Panc1 (cell line): ENCODE measurements around the gene RPL26. TPM values are rescaled to one million over a fixed set of nuclear protein-coding genes. Genes with fewer than 3 reads are reported as not detected.

Source experiments
- ATAC-seq: fragments of 200-7000 bp; cut with Tn5 transposase; 2 replicates; pipeline ENCODE4 v1.9.1; 2020; ENCODE audit warnings: mild to moderate bottlenecking, moderate library complexity
- BruUV-seq: library from RNA; stranded (reverse); fragments of 400-500 nt; replicated peaks from 2 replicates; lab custom pipeline; 2021; lab: Mats Ljungman, UMichigan
- CTCF ChIA-PET: fragments of 300-600 bp; sonication (Branson Sonifier 250); formaldehyde crosslinking; loops from one replicate; lab custom pipeline; 2022; ENCODE audit warnings: antibody characterized with exemption; lab: Charles Lee
- POLR2A ChIA-PET: fragments of 300-600 bp; sonication (Branson Sonifier 250); formaldehyde crosslinking; loops from one replicate; lab custom pipeline; 2022; ENCODE audit warnings: antibody characterized with exemption; lab: Charles Lee
- DNase-seq: peaks from one replicate; pipeline ENCODE4 v3.0.0-alpha.2; 2010; ENCODE audit warnings: low read depth, low spot score
- H3K27ac ChIP-seq: 2 replicates; pipeline ENCODE4 v1.5.1; 2011; ENCODE audit warnings: mild to moderate bottlenecking, low read length, inconsistent platforms
- H3K27me3 ChIP-seq: fragments of 200-500 bp; sonication (Bioruptor generic); 2 replicates; pipeline ENCODE4 v1.6.0; 2014; ENCODE audit warnings: low read length, inconsistent platforms; ENCODE audit not compliant: control insufficient read depth, insufficient read depth
- H3K36me3 ChIP-seq: fragments of 200-500 bp; sonication (Bioruptor generic); 2 replicates; pipeline ENCODE4 v1.5.1; 2014; ENCODE audit warnings: inconsistent platforms, mild to moderate bottlenecking, low read length, moderate library complexity; ENCODE audit not compliant: control insufficient read depth, insufficient read depth
- H3K4me1 ChIP-seq: 2 replicates; pipeline ENCODE4 v1.5.1; 2011; ENCODE audit warnings: inconsistent platforms, mild to moderate bottlenecking, low read length, moderate library complexity; ENCODE audit not compliant: control insufficient read depth, insufficient read depth
- H3K4me3 ChIP-seq, 2 experiments: 2 replicates each; pipeline ENCODE4 v1.5.1; 2011 to 2012; ENCODE audit warnings: low read depth in 2 of 2, low read length in 2 of 2, mild to moderate bottlenecking in 2 of 2, inconsistent platforms in 1 of 2, moderate library complexity in 1 of 2
- H3K9me3 ChIP-seq: fragments of 200-500 bp; sonication (Bioruptor generic); 2 replicates; pipeline ENCODE4 v1.5.1; 2014; ENCODE audit warnings: low read depth, mild to moderate bottlenecking, inconsistent platforms, low read length, moderate library complexity; ENCODE audit not compliant: control insufficient read depth, insufficient read depth
- CTCF ChIP-seq: fragments of 450-650 bp; IDR thresholded peaks from 2 replicates; pipeline ENCODE4 v1.5.1; 2017; ENCODE audit warnings: mild to moderate bottlenecking
- POLR2AphosphoS5 ChIP-seq: IDR thresholded peaks from 2 replicates; pipeline ENCODE4 v1.6.1; 2012; ENCODE audit warnings: mild to moderate bottlenecking, low read depth, low read length, moderate library complexity
- REST ChIP-seq, 2 experiments: IDR thresholded peaks; 2 replicates each; pipeline ENCODE4 v1.6.1; 2011 to 2012; ENCODE audit warnings: low read depth in 2 of 2, control low read depth in 1 of 2, low read length in 1 of 2, mild to moderate bottlenecking in 1 of 2, moderate library complexity in 1 of 2; ENCODE audit not compliant: insufficient read depth in 1 of 2
- SIN3A ChIP-seq: IDR thresholded peaks from 2 replicates; pipeline ENCODE4 v1.6.1; 2012; ENCODE audit warnings: low read depth, mild to moderate bottlenecking, low read length, moderate library complexity, borderline replicate concordance; ENCODE audit not compliant: insufficient read depth
- TCF7L2 ChIP-seq: IDR thresholded peaks from 2 replicates; pipeline ENCODE4 v1.6.1; 2011; ENCODE audit warnings: mild to moderate bottlenecking, low read depth, low read length, inconsistent platforms
- in situ Hi-C: cut with HindIII; loops from 2 replicates; pipeline ENCODE4 v1.10.0; 2016; ENCODE audit warnings: low sequenced_read_pairs, low pct_unique_long_range_greater_than_20kb
- intact Hi-C: fragments of 100-400 bp; cut with micrococcal nuclease; formaldehyde crosslinking; loops from one replicate; pipeline ENCODE4 v1.10.0; 2022; ENCODE audit not compliant: unreplicated experiment
- total RNA-seq: library from RNA; stranded (reverse); gene quantifications from one replicate; pipeline ENCODE4 v1.2.1, GENCODE V29; 2021; ENCODE audit not compliant: unreplicated experiment

The RPL26 gene
- total RNA-seq, 1 experiment from 2014 or later = 865 TPM

GRCh38 chr17:8426802-8427201, 43.8 kb upstream of the RPL26 start:
- DNase-seq = no peak
- in situ Hi-C loops = no loop called here
- ChIA-PET POLR2A (no interaction called here), CTCF (interaction anchor here (0.6 kb wide), 1 partner anchor 331 kb away, joined by 3 read pairs; no protein-coding TSS in a partner anchor)
- no peaks in the 10 kb centered on the region; the same call in 1 of the 2 replicates for H3K27me3 ChIP-seq
- no peak for TF ChIP-seq POLR2AphosphoS5
- TF ChIP-seq TCF7L2 = no peak
- no peak for TF ChIP-seq CTCF
- no peak for TF ChIP-seq REST (IDR thresholded peaks at IDR 0.05; ENCODE audit: insufficient read depth in 1 of 2, low read depth in 2 of 2, low read length in 1 of 2)
- intact Hi-C loops = no loop called here
- H3K36me3 ChIP-seq = no peaks in the 10 kb centered on the region
- no peak for ATAC-seq
- H3K9me3 ChIP-seq = no peaks in the 10 kb centered on the region
- no peak overlapping the region for H3K4me3 ChIP-seq
- no TSS peak for BruUV-seq
- H3K27ac ChIP-seq = no peak overlapping the region
- no peaks in the 10 kb centered on the region for H3K4me1 ChIP-seq

- no peaks in the 10 kb centered on the region for H3K4me1 ChIP-seq
- in situ Hi-C loops = no loop called here
- intact Hi-C loops = no loop called here
- no peaks in the 10 kb centered on the region; the same call in 1 of the 2 replicates for H3K27me3 ChIP-seq
- ChIA-PET POLR2A (no interaction called here), CTCF (interaction anchor here (0.6 kb wide), 1 partner anchor 331 kb away, joined by 3 read pairs; no protein-coding TSS in a partner anchor)
- ATAC-seq = no peak
- H3K4me3 ChIP-seq = no peak overlapping the region
- no peak for DNase-seq
- H3K36me3 ChIP-seq = no peaks in the 10 kb centered on the region
- no peak for TF ChIP-seq POLR2AphosphoS5
- TF ChIP-seq REST (IDR thresholded peaks at IDR 0.05; ENCODE audit: insufficient read depth in 1 of 2, low read depth in 2 of 2, low read length in 1 of 2) = no peak
- no peak for TF ChIP-seq SIN3A
- no TSS peak for BruUV-seq
- H3K27ac ChIP-seq = no peak overlapping the region
- no peaks in the 10 kb centered on the region for H3K9me3 ChIP-seq
Observed at GRCh38 chr17:8426094-8426720, 43.2 kb upstream of the RPL26 start.
